22Rv1 (cell line): ENCODE data around the gene BAIAP3.

ENCODE experiments used
- ZFX ChIP-seq: fragments of 450-650 bp; IDR thresholded peaks from 2 replicates; pipeline ENCODE4 v1.6.1; 2017; ENCODE audit warnings: antibody characterized with exemption, borderline replicate concordance
- TF ChIP-seq, protein P1 (sequence below): fragments of 450-650 bp; IDR thresholded peaks from 2 replicates; pipeline ENCODE4 v1.5.1; 2017; ENCODE audit warnings: mild to moderate bottlenecking

DNA sequence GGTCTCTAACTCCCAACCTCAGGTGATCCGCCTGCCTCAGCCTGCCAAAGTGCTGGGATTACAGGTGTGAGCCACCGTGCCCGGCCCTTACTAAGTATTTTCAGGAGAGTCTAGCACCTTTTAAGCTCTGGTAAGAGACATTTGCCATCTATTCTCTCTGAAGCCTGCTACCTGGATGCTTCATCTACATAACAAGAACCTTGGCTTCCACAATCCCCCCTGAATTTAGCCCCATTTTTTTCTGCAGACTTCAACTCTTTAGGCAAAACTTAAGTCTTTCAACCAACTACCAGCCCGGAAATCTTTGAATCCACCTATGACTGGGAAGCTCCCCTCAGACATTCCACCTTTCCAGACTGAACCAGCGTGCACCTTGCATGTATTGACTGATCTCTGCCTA is 38.0 kb upstream of the BAIAP3 start:
- TF ChIP-seq, protein P1, sequence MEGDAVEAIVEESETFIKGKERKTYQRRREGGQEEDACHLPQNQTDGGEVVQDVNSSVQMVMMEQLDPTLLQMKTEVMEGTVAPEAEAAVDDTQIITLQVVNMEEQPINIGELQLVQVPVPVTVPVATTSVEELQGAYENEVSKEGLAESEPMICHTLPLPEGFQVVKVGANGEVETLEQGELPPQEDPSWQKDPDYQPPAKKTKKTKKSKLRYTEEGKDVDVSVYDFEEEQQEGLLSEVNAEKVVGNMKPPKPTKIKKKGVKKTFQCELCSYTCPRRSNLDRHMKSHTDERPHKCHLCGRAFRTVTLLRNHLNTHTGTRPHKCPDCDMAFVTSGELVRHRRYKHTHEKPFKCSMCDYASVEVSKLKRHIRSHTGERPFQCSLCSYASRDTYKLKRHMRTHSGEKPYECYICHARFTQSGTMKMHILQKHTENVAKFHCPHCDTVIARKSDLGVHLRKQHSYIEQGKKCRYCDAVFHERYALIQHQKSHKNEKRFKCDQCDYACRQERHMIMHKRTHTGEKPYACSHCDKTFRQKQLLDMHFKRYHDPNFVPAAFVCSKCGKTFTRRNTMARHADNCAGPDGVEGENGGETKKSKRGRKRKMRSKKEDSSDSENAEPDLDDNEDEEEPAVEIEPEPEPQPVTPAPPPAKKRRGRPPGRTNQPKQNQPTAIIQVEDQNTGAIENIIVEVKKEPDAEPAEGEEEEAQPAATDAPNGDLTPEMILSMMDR = no peak
- TF ChIP-seq ZFX = no peak
